NCI-H2196 treated with DMSO at 0.1 percent for 48 hours (cell line): ENCODE results near the gene FNDC10.

Source experiments
- DNase-seq: peaks from one replicate; lab custom pipeline; 2025; ENCODE audit not compliant: unreplicated experiment; lab: John Stamatoyannopoulos, UW

The FNDC10 gene

DNA sequence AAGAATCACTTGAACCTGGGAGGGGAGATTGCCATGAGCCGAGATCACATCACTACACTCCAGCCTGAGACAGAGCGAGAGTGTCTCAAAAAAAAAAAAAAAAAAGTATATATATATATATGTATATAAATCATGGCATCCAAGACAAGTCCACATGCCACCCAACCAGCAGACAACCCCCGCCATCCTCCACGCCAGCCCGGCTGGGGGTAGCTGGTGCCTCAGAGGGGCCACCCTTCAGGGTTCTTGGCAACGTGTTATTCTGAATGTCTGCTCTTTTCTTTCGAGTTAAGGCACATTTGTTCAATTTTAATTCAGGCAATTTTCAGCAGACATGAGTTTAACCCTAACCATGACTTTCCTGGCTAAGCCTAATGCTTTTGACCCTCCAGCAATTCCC, 49.8 kb downstream of the FNDC10 start:
- no peak for DNase-seq

DNA sequence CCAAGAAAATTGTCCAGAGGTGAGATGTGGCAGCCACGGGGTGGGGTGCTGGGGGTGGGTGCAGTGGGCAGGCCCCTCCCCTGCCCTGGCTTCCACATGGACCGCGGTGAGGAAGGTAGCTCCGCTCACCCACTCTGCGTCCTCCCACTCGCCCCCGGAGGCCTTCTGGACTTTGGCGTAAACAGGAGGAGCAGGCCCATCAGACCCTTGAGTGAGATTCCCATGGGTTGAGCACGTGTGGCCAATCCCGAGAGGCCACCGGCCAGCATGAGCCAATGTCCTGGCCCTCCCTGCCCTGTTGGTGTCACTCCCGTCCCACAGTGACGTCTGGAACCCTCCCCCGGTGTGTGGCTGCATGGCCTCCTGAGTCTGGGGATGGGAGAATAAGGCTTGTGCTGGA, 51.3 kb downstream of the FNDC10 start:
- DNase-seq, result no peak
